ENCODE results near the gene GALNT7. TPM values are rescaled to one million over a fixed set of nuclear protein-coding genes. Genes with fewer than 3 reads are reported as not detected.

GALNT7 gene
- total RNA-seq, 1 experiment from 2014 or later, result 156 TPM

DNA sequence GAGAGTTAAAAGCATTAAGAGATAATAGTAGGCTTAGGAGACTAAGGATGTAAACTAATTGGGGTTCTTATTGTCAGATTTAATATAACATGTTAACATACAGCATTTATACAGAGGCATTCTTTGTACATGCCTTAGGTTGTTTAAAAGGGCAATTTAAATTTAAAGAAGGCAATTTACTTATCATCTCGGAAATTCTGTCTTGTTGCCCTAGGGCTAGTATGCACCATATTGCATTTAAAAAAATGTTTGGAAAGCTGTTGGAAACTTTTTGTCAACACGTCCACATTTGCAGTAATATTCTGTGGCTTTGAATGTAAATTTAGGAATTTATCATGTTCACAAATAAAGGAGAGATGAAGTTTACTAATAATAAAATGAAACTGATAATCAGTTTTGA lies 25.5 kb downstream of the GALNT7 start:
- no TSS peak for BruUV-seq (replicated peaks)
- in situ Hi-C loops (cut with HindIII; ENCODE audit: low pct_unique_long_range_greater_than_20kb, low sequenced_read_pairs), result no loop called here
- no peaks in the 10 kb centered on the region for H3K9me3 ChIP-seq (ENCODE audit: control insufficient read depth, insufficient read depth, low read depth, low read length)
- no peaks in the 10 kb centered on the region for H3K27me3 ChIP-seq (ENCODE audit: control insufficient read depth, insufficient read depth, low read length)
- POLR2A ChIA-PET, result no interaction called here
- TF ChIP-seq, protein P1, sequence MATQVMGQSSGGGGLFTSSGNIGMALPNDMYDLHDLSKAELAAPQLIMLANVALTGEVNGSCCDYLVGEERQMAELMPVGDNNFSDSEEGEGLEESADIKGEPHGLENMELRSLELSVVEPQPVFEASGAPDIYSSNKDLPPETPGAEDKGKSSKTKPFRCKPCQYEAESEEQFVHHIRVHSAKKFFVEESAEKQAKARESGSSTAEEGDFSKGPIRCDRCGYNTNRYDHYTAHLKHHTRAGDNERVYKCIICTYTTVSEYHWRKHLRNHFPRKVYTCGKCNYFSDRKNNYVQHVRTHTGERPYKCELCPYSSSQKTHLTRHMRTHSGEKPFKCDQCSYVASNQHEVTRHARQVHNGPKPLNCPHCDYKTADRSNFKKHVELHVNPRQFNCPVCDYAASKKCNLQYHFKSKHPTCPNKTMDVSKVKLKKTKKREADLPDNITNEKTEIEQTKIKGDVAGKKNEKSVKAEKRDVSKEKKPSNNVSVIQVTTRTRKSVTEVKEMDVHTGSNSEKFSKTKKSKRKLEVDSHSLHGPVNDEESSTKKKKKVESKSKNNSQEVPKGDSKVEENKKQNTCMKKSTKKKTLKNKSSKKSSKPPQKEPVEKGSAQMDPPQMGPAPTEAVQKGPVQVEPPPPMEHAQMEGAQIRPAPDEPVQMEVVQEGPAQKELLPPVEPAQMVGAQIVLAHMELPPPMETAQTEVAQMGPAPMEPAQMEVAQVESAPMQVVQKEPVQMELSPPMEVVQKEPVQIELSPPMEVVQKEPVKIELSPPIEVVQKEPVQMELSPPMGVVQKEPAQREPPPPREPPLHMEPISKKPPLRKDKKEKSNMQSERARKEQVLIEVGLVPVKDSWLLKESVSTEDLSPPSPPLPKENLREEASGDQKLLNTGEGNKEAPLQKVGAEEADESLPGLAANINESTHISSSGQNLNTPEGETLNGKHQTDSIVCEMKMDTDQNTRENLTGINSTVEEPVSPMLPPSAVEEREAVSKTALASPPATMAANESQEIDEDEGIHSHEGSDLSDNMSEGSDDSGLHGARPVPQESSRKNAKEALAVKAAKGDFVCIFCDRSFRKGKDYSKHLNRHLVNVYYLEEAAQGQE (IDR thresholded peaks at IDR 0.05; ENCODE audit: insufficient read depth in 1 of 2, low read depth in 2 of 2, low read length in 1 of 2), result no peak
- TF ChIP-seq POLR2AphosphoS5 (IDR thresholded peaks at IDR 0.05; ENCODE audit: low read depth, low read length), result no peak
- no peak for TF ChIP-seq TCF7L2 (IDR thresholded peaks at IDR 0.05; ENCODE audit: low read depth, low read length)
- TF ChIP-seq, protein P2, sequence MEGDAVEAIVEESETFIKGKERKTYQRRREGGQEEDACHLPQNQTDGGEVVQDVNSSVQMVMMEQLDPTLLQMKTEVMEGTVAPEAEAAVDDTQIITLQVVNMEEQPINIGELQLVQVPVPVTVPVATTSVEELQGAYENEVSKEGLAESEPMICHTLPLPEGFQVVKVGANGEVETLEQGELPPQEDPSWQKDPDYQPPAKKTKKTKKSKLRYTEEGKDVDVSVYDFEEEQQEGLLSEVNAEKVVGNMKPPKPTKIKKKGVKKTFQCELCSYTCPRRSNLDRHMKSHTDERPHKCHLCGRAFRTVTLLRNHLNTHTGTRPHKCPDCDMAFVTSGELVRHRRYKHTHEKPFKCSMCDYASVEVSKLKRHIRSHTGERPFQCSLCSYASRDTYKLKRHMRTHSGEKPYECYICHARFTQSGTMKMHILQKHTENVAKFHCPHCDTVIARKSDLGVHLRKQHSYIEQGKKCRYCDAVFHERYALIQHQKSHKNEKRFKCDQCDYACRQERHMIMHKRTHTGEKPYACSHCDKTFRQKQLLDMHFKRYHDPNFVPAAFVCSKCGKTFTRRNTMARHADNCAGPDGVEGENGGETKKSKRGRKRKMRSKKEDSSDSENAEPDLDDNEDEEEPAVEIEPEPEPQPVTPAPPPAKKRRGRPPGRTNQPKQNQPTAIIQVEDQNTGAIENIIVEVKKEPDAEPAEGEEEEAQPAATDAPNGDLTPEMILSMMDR (IDR thresholded peaks at IDR 0.05), result no peak
- no peak for TF ChIP-seq SIN3A (IDR thresholded peaks at IDR 0.05; ENCODE audit: borderline replicate concordance, insufficient read depth, low read depth, low read length)
- H3K4me1 ChIP-seq (ENCODE audit: control insufficient read depth, insufficient read depth, low read length), result peaks cover 85% of the 10 kb centered on the region
- ATAC-seq, result no peak
- DNase-seq (ENCODE audit: low read depth, low spot score), result no peak
- H3K4me3 ChIP-seq (ENCODE audit: low read depth in 2 of 2, low read length in 2 of 2), result no peak overlapping the region
- no peaks in the 10 kb centered on the region for H3K36me3 ChIP-seq (ENCODE audit: control insufficient read depth, insufficient read depth, low read length)
- intact Hi-C loops (cut with micrococcal nuclease; ENCODE audit: unreplicated experiment), result loop anchor here (5.0 kb wide), 1 partner anchor 63 kb away; no protein-coding TSS in a partner anchor
- H3K27ac ChIP-seq (ENCODE audit: low read length), result peak overlapping the region; percentile 99
- CTCF ChIA-PET, result interaction anchor here (0.6 kb wide), 1 partner anchor 26 kb away, joined by 3 read pairs; no protein-coding TSS in a partner anchor

DNA sequence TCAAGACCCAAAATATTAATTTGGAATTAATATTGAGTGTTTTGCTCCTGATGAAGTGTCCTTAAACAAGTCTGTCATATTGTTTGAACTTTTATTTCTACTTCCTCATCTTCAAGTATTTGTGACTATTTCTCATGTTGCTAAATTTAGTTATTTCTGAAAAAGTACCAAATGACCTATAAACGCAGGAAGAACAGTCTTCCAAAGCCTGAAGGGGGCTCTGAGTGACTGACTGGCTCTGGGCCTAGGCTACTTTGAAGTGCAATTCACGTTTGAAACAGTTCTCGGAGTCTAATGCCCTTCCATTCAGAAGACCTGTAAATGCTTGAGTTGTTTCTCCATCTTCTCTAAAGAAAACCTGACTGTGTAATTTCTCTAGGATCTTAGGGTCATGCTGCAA lies 26.5 kb downstream of the GALNT7 start:
- no peaks in the 10 kb centered on the region for H3K9me3 ChIP-seq (ENCODE audit: control insufficient read depth, insufficient read depth, low read depth, low read length)
- ChIA-PET POLR2A (no interaction called here), CTCF (no interaction called here)
- H3K4me1 ChIP-seq (ENCODE audit: control insufficient read depth, insufficient read depth, low read length), result peaks cover 75% of the 10 kb centered on the region
- TF ChIP-seq, protein P2 (IDR thresholded peaks at IDR 0.05), result no peak
- no peak for TF ChIP-seq TCF7L2 (IDR thresholded peaks at IDR 0.05; ENCODE audit: low read depth, low read length)
- TF ChIP-seq POLR2AphosphoS5 (IDR thresholded peaks at IDR 0.05; ENCODE audit: low read depth, low read length), result no peak
- no peak for TF ChIP-seq SIN3A (IDR thresholded peaks at IDR 0.05; ENCODE audit: borderline replicate concordance, insufficient read depth, low read depth, low read length)
- TF ChIP-seq, protein P1 (IDR thresholded peaks at IDR 0.05; ENCODE audit: insufficient read depth in 1 of 2, low read depth in 2 of 2, low read length in 1 of 2), result no peak
- in situ Hi-C loops (cut with HindIII; ENCODE audit: low pct_unique_long_range_greater_than_20kb, low sequenced_read_pairs), result no loop called here
- ATAC-seq, result no peak
- no peaks in the 10 kb centered on the region for H3K27me3 ChIP-seq (ENCODE audit: control insufficient read depth, insufficient read depth, low read length)
- peak overlapping the region; percentile 99 for H3K27ac ChIP-seq (ENCODE audit: low read length)
- no peak overlapping the region for H3K4me3 ChIP-seq (ENCODE audit: low read depth in 2 of 2, low read length in 2 of 2)
- no TSS peak for BruUV-seq (replicated peaks)
- no peaks in the 10 kb centered on the region for H3K36me3 ChIP-seq (ENCODE audit: control insufficient read depth, insufficient read depth, low read length)
- no peak for DNase-seq (ENCODE audit: low read depth, low spot score)
- intact Hi-C loops (cut with micrococcal nuclease; ENCODE audit: unreplicated experiment), result no loop called here
